Activated CD4-positive, alpha-beta T cell treated with anti-CD3 and anti-CD28 coated beads for 48 hours (primary cell): ENCODE measurements around the gene PIGZ.

ENCODE experiments used
- DNase-seq: peaks from one replicate; pipeline ENCODE4 v3.0.0-alpha.2; 2020

Gene PIGZ

DNA sequence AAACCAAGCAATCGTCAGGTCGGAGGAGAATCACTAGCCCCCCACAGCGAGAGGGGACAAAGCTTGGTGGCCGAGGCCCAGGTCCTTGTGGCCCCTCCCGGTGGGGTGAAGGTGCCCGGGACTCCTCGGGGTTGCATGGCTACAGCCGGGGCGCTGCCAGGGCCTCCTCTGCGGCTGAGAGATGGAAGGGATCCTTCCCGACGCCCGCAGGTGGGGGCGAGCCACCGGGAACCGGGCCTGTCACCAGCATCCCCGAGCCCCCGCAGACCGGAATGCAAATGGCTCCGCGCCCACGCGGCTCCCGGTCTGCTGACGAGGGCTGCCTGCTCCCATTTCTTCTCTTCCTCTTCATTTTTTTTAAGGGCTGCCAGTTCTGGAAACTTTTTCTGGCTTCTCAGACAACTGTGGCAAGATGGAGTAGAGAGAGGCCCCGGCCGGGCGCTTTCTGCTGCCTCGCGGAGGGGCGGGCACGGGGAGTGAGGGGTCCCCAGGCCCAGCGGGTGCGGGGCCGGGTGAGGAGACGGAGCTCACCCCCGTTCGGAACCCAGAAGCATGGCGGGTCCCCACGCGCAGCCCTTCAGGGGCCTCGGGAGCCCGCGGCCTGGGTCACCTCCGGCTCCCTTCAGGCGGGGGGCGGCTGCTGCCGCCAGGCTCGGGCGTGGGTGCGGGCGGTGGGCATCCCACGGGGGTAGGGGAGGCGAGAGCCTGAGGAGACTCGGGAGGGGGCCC is 33.5 kb upstream of the PIGZ start:
- no peak for DNase-seq

DNA sequence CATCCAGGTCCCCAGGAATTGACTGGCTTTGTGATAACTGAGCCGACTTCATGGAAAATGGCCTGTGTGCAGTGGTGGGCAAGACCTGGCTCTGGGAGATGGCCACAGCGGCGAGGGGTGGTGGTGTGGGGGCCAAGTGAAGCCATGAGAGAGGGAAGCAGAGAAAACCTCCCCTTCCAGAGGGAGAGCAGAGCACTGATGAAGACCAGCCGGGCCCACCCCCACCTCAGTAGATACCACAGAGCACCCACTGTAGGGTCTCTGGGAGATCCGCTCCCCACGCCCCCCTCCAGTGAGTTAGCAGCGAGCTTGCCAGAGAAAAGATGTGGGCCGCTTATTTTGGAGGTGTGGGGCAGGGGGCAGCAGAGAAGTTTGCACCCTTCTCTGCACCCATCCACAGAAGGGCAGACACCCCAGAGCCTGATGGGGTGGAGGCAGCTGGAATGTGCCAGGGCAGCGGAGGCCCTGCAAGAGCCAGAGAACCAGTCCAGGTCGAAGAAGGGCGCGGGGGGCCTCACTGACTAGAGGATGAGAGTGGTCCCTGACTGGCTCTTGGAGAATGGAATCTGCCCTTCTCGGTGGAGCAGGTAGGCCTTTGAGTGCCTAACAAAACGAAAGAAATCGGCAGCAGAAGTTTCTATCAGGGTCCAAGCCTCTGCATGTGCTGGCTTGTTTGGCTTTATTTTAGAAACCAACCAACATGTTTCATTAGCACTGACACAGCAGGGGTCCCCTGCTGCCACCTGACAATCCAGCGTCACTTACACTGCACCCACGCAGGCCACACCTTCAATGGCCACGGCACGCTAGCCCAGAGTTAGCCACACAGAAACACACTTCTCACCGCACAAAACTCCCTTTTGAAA is 32.7 kb upstream of the PIGZ start:
- DNase-seq: no peak

DNA sequence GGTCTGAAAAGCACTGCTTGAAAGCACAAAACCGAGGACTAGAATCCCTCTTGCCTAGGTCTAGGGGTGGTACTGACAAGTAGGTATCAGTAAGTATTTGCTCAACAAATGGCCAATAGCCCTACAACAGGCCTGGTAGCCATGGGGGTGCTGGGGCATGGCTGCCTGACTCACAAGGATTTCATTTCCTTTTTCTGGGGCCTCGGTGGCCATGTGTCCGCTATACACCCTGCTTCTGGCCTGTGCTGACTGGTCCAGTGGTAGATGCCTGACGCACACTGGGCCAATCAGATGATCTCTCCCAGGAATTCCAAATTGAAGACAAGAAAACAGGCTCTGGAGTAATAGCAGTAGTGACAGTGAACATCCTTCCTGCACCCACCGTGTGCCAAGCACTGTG is 31.6 kb upstream of the PIGZ start:
- DNase-seq: no peak

DNA sequence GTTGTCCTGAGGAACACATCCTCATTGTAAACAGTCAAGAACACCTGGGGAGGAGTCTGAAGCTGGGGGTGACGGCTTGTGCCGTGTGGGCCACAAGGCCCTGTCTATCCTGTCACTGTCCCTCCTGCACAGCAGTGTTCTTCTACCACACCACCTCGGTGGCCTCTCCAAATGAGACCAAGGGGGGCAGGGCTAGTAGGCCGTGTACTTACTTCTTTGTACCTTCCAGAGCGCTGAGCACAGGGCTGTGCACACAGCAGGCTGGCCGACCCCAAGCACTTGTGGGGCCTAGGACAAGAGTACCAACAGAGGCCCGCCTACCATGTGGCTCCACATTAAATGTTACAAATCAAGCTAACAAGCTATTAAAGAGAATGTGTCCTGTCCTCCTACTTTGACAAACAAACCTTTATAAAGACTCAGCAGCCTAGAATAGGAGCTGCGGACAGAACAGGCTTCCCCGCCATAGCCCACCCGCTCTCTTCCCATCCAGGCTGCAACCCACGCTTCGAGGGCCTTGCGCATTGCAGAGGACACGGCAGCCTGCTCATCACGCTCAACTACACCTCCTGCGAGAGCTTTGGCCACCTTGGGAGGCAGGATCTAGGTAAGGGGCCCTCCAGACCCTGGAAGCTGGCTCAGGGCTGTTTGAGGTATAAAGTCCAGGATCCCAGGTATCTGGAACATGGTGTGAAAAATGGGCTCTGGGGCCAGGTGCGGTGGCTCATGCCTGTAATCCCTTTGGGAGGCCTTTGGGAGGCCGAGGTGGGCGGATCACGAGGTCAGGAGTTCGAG is 30.5 kb upstream of the PIGZ start:
- DNase-seq: no peak

DNA sequence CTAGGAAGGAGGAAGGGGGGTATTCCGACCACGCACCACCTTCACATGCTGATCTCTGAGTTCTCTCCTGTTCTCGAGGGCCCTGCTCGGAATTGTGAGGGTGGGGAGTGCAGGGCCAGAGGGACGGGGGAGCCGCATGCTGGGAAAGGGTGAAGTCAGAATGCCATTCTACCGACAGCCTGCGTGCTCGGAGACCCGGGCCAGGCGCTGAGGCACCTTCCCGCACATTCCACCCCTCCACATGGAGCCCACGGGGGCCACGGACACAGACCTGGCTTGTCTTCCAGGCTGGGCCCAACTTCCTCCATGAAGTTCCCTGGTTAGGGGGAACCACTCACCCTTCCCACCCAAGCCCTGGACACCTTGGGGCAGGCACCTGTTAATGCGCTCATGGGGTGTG is 28.7 kb upstream of the PIGZ start:
- no peak for DNase-seq

DNA sequence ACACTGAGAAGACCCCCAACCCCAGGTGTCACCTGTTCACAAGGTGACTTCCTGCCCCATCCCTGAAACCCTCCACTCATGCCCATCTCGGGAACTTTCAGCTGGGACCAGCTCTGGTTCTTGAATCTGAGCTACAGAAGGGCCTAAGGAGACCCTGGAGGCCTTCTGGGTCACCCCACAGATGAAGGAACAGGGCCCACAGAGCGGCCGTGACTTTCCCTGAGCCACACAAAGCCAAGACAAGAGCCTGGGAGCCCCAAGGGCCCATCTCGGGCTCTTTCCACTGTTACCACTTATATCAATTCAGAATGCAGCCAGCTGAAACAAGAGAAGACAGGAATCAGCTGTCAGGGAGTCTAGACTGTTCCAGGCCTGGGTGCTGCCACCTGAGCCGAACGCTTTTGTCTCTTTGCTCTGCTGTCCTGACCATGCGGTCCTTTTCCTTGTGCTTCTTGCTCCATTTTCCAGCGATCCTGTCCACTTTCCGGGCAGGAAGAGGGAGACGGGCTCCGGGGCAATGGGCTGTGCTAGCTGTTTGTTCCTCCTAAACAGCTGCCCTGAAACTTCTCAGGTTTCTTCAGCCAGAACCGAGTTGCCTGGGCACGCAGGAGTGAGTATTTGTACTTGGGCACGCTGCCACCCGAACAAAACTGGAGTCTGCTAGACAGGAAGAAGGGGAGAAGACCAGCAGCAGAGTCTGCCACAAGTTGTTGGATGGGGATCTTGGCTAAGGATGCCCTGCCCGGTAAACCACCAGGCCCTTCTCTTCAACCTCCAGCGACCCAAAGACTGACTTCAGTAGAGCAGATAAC is 28.0 kb upstream of the PIGZ start:
- DNase-seq: no peak

DNA sequence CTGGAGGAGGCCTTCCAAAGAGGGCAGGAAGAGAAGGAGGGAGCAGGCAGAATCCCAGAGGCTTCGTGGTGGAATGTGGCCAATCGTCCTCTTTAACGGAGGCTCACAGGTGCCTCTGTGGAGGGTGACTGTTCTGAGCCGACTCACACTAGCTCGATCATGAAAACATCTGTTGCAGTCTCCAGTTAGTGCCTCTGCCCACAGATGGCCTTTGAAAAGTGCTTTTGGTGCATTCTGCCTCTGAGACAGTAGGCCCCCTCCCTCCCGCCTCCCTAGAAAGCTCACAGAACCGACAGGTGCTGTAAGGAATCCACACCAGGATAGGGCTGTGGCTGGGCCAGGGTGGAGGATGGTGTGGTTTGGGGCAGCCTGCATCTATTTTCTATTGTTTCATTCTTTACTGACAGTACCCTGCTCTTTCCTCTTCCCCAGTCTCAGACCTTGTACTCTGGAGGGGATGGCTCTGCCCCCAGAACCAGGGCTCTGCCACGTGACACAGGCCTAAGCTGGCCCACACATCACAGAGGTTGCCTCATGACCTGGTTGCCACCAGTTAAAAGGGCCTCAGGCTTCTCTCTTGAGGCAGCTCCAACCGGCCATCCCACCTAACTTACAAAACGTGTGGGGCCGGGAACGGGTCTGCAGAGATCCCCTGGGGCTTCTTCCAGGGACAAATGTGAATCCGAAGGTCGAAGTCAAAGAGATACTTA is 27.2 kb upstream of the PIGZ start:
- DNase-seq: no peak

DNA sequence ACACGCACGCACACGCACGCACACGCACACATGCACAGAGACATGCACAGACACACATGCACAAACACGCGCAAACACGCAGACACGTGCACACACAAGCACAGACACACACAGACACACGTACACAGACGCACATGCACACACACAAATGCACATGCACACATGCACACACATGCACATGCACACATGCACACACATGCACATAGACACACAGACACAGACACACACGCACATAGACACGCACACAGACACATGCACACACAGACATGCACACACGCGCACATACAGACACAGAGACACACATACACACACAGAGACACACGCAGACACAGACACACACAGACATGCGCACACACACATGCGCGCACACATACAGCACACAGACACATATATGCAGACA is 26.4 kb upstream of the PIGZ start:
- no peak for DNase-seq

DNA sequence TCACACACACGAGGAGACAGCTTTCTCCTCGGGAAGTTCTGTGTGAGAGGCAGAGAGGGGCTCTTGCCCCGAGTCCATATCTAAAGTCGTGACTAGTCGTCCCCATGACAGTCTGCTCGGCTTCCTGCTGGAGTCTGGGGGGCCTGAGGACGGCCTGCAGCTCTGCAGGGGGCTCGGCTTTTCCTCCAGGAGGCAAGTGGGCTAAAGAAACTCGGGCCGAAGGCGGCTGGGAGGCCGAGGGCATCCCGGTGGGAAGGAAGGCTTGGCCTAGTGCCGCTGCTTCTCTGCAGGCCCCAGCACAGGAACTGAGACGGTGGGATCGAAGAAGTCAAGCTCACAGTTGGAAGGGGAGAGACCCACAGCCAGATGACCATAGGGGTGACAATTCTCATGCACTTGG is 25.4 kb upstream of the PIGZ start:
- no peak for DNase-seq

DNA sequence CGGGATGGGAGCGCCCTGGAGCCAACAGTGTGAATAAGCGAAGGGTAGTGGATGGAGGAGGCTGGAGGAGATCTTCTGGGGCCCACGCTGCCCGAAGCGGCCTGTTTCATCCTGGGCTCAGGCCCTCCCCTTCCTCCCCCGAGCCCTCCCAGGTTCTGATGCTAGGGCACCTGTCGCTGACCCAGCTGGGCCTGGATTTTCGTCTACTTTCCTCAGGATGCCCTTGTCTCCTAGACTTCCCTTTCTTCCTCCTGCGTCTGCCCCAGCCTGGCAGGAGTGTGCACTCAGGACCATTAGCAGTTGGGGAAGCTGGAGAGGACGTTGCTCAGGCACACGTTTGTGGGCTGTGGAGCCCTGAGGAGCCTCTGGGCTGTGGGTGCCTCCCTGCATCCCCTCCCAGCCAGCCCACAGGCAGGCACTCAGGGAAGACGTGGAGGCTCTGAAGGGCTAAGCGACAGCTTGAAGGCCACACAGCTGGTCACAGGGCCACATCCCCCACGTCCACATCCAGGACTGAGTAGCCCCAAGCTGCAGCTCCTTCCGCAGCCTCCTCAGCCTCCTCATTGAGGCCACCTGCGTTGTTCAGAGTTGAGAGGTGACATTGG is 23.9 kb upstream of the PIGZ start:
- no peak for DNase-seq

DNA sequence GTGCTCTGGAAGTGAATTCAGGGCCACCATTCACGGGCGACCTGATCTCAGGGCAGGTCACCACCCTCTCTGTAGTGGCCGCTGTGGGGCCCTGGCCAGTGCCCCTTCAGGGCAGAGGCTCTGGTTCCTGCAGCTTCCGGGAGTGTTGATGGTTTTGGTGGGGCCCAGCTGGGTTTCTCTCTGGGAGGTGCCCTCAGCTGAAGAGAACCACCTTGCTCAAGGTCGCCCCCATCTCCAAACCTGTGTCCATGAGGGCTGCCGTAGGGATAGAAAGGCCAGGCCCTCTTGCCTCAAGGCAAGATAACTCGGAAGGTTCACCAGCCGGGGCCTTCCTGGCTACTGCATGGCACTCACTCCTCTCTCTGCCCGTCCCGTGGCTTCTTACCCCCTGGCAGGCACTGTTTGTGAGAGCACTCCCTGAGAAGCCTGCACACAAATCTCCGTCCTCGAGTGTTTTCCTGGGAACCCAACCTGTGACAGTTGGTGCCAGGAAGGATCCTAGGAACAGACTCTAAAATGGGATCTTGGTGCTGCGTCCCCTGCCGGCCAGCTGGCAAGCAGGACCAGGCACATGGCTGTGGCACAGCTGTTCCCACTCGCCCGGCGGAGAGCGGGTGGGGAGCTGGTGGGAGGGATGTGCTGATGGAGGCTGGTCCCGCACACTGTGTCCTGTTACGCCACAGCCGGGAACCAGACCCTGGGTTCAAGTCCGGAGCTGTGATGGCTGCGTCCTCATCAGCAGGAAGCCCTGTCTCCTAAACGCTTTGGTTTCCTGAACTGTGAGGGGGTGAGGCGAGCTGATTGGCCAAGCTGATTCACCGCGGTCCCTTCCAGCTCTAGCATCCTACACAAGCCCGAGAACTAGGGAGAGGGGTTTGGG is 23.2 kb upstream of the PIGZ start:
- no peak for DNase-seq

DNA sequence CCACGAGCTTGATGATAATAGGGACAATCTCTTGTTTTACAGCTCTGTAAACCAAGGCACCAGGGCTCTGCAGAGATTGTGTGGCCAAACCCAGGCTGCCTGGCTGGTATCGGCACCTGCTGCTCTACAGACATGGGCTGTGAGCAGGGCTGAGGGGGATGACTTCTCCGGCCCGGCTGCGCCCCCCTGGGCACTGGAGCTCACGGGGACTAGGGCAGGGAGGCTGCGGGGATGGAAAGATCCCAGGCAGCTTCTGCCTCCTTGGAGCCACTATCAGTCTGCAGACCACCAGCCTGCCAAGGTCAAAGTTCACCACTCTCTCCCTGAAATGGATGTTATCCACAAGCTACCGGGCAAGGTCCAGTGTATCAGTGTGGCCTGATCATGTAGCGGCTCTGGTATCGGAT is 22.0 kb upstream of the PIGZ start:
- DNase-seq: no peak

DNA sequence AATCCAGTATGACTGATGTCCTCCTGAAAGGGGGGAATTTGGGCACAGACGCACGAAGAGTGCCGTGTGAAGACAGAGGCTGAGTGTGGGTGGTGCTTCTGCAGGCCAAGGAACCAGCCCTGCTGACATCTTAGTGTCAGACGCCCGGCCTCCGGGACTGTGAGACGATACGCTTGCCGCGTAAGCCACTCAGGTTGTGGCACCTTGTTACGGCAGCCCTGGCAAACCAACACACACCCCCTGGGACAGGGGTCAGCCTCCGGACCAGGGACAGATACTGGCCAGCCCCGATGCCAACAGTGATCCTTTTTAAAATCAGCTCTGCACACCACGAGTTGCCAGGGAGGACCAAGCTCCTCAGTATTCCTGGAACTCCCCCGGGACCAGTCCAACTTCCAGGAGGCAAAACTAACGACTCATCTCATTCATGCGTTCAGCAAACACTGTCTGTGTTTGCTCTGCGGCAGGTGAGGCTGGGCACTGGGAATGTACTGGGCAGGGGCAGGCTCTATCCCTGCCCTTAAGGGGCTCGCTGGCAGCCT is 21.2 kb upstream of the PIGZ start:
- DNase-seq: no peak

DNA sequence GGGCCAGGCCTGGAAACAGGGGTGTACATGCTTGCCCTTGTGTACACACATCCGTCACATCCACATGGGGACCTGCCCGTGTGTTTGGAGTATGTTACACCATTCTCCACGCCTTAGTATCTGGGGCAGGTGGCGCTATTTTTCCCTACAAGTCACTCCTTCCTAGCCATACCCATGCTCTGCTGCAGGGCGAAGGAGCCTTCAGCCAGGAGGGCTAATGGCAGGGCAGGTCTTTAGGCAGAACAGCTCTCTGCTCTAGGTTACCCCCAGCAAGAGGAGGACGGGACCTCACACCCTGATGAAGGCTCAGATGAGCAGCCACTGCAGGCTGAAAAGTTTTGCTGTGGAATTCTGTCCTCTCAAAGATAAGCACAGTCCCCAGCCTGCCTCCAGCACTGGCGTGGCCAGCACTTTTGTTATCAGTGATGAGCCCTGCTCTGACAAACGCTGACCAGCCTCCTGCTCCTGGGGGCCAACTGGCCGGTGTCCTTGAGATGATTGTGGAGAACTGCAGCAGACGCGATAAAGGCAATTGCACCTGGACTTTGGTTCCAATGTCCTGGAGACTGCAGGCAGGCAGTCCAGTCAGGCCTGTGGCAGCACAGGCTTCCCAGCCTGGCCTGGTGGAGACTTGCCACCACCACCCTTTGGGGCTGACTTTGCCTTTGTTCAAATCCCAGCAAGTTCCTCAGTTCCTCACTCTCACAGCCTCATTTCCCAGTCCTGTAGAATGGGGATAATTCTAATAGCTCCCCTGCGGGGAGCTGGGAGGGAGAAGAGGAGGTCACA is 19.8 kb upstream of the PIGZ start:
- DNase-seq: no peak

DNA sequence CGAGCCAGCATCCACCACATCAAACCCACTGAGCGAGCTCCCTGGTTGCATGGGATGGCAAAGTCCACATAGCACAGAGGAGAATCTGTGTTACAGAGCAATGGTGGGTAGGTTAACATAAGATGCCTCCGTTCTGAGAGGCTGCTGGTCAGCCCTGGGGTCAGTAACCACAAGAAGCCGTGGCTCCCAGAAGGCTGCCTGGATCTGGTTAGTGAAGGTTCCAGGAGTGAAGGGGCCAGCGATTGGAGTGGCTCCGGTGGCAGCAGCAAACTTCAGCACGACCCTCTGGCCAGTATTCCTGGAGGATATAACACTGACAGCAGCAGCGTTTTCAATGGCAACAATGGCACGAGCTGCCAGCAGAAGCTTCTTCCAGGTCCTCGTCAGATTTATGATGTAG is 18.4 kb upstream of the PIGZ start:
- DNase-seq: no peak

DNA sequence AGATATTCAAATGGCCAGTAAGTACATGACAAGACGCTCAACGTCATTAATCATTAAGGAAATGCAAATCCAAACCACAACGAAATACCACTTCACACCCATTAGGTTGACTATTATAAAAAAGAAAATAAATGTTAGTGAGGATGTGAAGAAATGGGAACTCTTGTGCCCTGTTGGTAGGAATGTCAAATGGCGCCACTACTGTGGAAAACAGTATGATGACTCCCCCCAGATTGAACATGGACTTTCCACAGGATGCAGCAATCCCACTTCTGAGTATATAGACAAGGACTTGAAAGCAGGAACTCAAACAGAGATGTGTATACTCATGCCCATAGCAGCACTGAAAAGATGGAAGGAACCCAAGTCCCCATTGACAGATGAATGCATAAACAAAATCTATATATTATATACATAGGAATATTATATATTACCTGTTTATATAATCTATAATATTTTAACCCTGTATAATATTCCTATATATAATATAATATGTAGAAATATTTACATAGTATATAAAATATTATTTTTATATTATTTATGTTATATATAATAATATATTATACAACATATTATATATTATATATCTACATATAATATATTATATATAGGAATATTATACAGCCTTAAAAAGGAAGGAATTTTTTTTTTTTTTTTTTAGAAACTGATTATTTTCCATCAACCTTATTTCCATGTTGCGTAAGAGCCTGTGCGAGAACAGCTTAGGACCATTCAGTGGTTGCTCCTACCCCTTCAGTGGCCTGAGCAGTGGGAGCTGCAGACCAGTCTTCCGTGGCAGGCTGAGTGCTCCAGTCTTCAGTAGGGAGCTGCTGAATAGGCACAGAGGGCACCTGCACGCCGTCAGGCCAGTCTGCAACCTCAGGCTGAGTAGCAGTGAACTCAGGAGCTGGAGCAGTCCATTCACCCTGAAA is 17.6 kb upstream of the PIGZ start:
- no peak for DNase-seq

DNA sequence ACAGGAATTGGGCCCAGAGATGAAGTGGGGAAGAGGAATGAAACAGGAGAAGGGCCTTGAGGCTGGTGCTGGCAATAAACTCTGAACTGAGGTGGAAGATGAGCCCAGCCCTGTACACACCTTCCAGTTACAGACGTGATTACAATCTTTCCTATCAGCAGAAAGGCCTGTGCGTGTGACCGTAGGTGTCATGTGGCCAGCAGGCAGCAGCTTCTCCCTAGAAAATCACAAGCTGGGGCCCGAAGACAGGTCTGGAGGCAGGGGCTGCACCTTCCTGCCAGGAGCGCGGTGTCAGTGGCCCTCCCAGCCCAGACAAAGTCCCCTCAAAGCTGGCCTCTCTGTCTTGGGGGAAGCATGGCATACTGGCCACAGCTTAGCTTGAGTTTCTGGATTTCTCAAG is 16.7 kb upstream of the PIGZ start:
- DNase-seq: no peak

DNA sequence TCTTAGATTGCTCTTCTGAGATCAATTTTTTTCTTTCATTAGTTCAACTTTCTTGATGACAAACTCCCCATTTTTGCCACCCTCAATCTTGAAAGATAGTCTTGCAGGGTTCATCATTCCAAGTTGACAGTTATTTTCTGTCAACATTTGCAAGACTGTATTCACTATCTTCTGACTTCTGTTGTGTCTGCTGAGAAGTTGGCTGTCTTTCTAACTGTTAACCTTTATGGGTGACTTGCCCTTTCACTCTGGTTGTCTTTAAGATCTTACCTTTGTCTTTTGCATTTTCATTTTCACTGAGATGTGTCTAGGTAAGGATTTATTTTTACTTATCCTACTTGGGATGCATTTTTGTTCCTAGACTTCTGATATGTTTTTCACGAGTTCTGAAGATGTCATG is 14.6 kb upstream of the PIGZ start:
- DNase-seq: no peak
